Keratinocyte (primary cell): ENCODE results near the gene TTC31. TPM values are rescaled to one million over a fixed set of nuclear protein-coding genes. Genes with fewer than 3 reads are reported as not detected.
"Not testable (repeated sequence)": the region's sequence is repeated elsewhere in the genome, so short reads cannot be mapped to it uniquely, and the experiment has no call there.

Experiments
- DNase-seq: peaks from one replicate; pipeline ENCODE4 v3.0.0-alpha.2; 2011; ENCODE audit warnings: low read depth, missing footprints, low spot score
- FAIRE-seq: peaks from 2 replicates; lab custom pipeline; 2011; peaks lifted over from hg19 to GRCh38; lab: Jason Lieb, UNC
- H2AFZ ChIP-seq: 2 replicates; pipeline ENCODE4 v1.6.0; 2012; ENCODE audit warnings: low read length, control low read depth, inconsistent platforms; ENCODE audit not compliant: control insufficient read depth
- H3K27ac ChIP-seq: 2 replicates; pipeline ENCODE4 v1.5.1; 2011; ENCODE audit warnings: low read length; ENCODE audit not compliant: control insufficient read depth, insufficient read depth
- H3K27me3 ChIP-seq: 3 replicates; pipeline ENCODE4 v1.6.0; 2011; ENCODE audit warnings: low read length; ENCODE audit not compliant: control insufficient read depth, insufficient read depth; ENCODE audit errors: extremely low read depth
- H3K36me3 ChIP-seq, 2 experiments: 2 replicates in 1 of 2; 3 replicates in 1 of 2; pipeline ENCODE4 v1.5.1; 2011; ENCODE audit warnings: low read length in 2 of 2, mild to moderate bottlenecking in 1 of 2; ENCODE audit not compliant: control insufficient read depth in 2 of 2, insufficient read depth in 2 of 2; ENCODE audit errors: extremely low read depth in 1 of 2
- H3K4me1 ChIP-seq: 3 replicates; pipeline ENCODE4 v1.5.1; 2011; ENCODE audit warnings: low read length; ENCODE audit not compliant: control insufficient read depth, insufficient read depth; ENCODE audit errors: extremely low read depth
- H3K4me2 ChIP-seq: 3 replicates; pipeline ENCODE4 v1.6.0; 2011; ENCODE audit warnings: low read depth, low read length; ENCODE audit not compliant: control insufficient read depth, insufficient read depth; ENCODE audit errors: extremely low read depth
- H3K4me3 ChIP-seq, 3 experiments: fragments of 200-600 bp in 1 of 3; sonication (generic) in 1 of 3; 2 replicates in 2 of 3; 3 replicates in 1 of 3; pipeline ENCODE4 v1.5.1; 2011 to 2016; ENCODE audit warnings: low read length in 3 of 3, mild to moderate bottlenecking in 3 of 3, control low read depth in 2 of 3, inconsistent platforms in 1 of 3, low read depth in 1 of 3, mixed read lengths in 1 of 3, mixed run types in 1 of 3, moderate library complexity in 1 of 3; ENCODE audit not compliant: control insufficient read depth in 2 of 3, insufficient read depth in 2 of 3; ENCODE audit errors: extremely low read depth in 1 of 3
- H3K79me2 ChIP-seq: 2 replicates; pipeline ENCODE4 v1.6.0; 2012; ENCODE audit warnings: low read length; ENCODE audit not compliant: control insufficient read depth, insufficient read depth
- H3K9ac ChIP-seq: 3 replicates; pipeline ENCODE4 v1.6.0; 2011; ENCODE audit warnings: low read length; ENCODE audit not compliant: control insufficient read depth, insufficient read depth; ENCODE audit errors: extremely low read depth
- H3K9me1 ChIP-seq: 3 replicates; pipeline ENCODE4 v1.6.0; 2011; ENCODE audit warnings: low read length; ENCODE audit not compliant: control insufficient read depth, insufficient read depth; ENCODE audit errors: extremely low read depth
- H3K9me3 ChIP-seq: 2 replicates; pipeline ENCODE4 v1.5.1; 2012; ENCODE audit warnings: low read depth, low read length; ENCODE audit not compliant: control insufficient read depth
- H4K20me1 ChIP-seq: 3 replicates; pipeline ENCODE4 v1.6.0; 2011; ENCODE audit warnings: low read length; ENCODE audit not compliant: control insufficient read depth, insufficient read depth; ENCODE audit errors: extremely low read depth
- EZH2 ChIP-seq: IDR thresholded peaks from one replicate; pipeline ENCODE4 v1.6.1; 2012; ENCODE audit warnings: inconsistent platforms, mild to moderate bottlenecking, low read length, moderate library complexity
- dilution Hi-C: fragments of 300-500 bp; cut with MboI; formaldehyde crosslinking; loops from one replicate; pipeline ENCODE4 v1.7.0; 2020; ENCODE audit warnings: low sequenced_read_pairs; ENCODE audit not compliant: extremely low pct_ligation_motif_present
- polyA plus RNA-seq, 5 experiments: library from polyadenylated mRNA; depleted of rRNA in 3 of 5; stranded (reverse) in 3 of 5; stranded (forward) in 1 of 5; unstranded in 1 of 5; fragments of >200 nt; gene quantifications; 1 replicate in 1 of 5; 2 replicates in 3 of 5; 3 replicates in 1 of 5; pipeline versions ENCODE4 v1.2.1 to v1.2.3, GENCODE V29; 2011 to 2012; ENCODE audit warnings: missing spikeins in 2 of 5, low read depth in 1 of 5, low replicate concordance in 1 of 5
- TF ChIP-seq, protein P1 (sequence below), 3 experiments: IDR thresholded peaks in 1 of 3; conservative IDR thresholded peaks in 1 of 3; optimal IDR thresholded peaks in 1 of 3; 2 replicates in 2 of 3; 3 replicates in 1 of 3; pipeline versions ENCODE3 to v1.5.1; 2011; ENCODE audit warnings: low read length in 3 of 3, mild to moderate bottlenecking in 3 of 3, moderate library complexity in 2 of 3, control low read depth in 1 of 3, inconsistent platforms in 1 of 3; ENCODE audit not compliant: insufficient read depth in 2 of 3; ENCODE audit errors: extremely low read depth in 1 of 3

Gene TTC31
- polyA plus RNA-seq, 1 donor (not counting 4 experiments of a cell fraction or from before 2014, with no cell fraction given), result 16.8 TPM

DNA sequence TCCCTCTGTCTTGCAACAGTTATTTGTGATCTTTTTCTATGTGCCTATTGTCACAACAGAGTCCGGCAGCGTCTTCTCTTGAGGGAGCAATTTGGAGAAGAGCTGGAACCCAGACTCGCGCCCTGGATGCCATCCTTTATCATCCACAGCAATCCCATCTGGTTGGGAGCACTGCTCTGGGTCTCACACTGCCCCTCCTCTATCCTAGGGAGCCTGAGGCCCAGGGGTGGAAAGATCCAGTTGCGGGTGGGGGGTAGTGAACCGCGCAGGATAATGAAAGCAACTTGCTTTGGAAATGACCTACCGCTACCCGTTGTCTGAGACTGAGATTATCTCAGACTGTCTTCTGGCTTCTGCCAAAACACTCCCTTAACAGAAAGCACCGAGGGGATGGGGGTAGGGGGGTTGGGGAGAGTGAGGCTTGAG, 23.9 kb upstream of the TTC31 start:
- peak overlapping the region; percentile 45 for H3K27ac ChIP-seq
- H3K4me2 ChIP-seq, result peak overlapping the region; percentile 71
- peaks cover 21% of the 10 kb centered on the region for H3K4me1 ChIP-seq
- peak overlapping the region; percentile 73 for H3K9ac ChIP-seq
- H3K36me3 ChIP-seq, result peaks cover 12 to 25% of the 10 kb centered on the region in 2 experiments
- H3K27me3 ChIP-seq, result no peaks in the 10 kb centered on the region
- H2AFZ ChIP-seq, result no peak overlapping the region
- no peak for TF ChIP-seq EZH2
- TF ChIP-seq, protein P1, sequence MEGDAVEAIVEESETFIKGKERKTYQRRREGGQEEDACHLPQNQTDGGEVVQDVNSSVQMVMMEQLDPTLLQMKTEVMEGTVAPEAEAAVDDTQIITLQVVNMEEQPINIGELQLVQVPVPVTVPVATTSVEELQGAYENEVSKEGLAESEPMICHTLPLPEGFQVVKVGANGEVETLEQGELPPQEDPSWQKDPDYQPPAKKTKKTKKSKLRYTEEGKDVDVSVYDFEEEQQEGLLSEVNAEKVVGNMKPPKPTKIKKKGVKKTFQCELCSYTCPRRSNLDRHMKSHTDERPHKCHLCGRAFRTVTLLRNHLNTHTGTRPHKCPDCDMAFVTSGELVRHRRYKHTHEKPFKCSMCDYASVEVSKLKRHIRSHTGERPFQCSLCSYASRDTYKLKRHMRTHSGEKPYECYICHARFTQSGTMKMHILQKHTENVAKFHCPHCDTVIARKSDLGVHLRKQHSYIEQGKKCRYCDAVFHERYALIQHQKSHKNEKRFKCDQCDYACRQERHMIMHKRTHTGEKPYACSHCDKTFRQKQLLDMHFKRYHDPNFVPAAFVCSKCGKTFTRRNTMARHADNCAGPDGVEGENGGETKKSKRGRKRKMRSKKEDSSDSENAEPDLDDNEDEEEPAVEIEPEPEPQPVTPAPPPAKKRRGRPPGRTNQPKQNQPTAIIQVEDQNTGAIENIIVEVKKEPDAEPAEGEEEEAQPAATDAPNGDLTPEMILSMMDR (optimal IDR thresholded peaks at IDR 0.05 in 1 of 3, IDR thresholded peaks at IDR 0.05 in 1 of 3, conservative IDR thresholded peaks at IDR 0.05 in 1 of 3; ENCODE audit: extremely low read depth in 1 of 3, insufficient read depth in 2 of 3, low read length in 3 of 3), result no peak
- dilution Hi-C loops, result no loop called here
- FAIRE-seq, result no peak
- DNase-seq, result no peak
- H3K79me2 ChIP-seq, result peaks cover 26% of the 10 kb centered on the region
- no peaks in the 10 kb centered on the region for H3K9me3 ChIP-seq
- no peaks in the 10 kb centered on the region for H3K9me1 ChIP-seq
- H4K20me1 ChIP-seq, result no peaks in the 10 kb centered on the region
- peak overlapping the region; percentile 58 to 78 (median 67) for H3K4me3 ChIP-seq

DNA sequence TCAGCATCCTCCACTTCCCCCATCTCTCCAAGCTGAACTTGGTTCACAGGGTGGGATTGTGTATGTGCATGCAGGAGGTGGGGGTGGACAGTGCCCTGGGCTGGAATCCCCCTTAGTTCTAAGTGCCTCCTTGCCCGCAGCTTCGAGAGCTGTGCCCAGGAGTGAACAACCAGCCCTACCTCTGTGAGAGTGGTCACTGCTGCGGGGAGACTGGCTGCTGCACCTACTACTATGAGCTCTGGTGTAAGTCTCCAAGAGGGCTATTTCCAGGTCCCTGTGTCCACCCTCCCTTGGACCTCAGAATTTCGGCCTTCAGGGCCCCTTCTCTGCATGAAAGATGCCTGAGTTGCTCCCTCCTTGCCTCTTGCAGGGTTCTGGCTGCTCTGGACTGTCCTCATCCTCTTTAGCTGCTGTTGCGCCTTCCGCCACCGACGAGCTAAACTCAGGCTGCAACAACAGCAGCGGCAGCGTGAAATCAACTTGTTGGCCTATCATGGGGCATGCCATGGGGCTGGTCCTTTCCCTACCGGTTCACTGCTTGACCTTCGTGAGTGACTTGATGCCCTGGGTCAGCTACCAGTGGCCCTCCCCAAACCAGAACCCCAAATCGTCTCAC, 23.3 kb upstream of the TTC31 start:
- FAIRE-seq, H3K27me3 ChIP-seq, H3K9me1 ChIP-seq, H4K20me1 ChIP-seq, H3K27ac ChIP-seq, H3K9me3 ChIP-seq, dilution Hi-C loops, DNase-seq, H2AFZ ChIP-seq, H3K9ac ChIP-seq: not testable (repeated sequence)
- Histone ChIP-seq H3K4me2 (peak overlapping the region; percentile 71), H3K79me2 (peaks cover 33% of the 10 kb centered on the region), H3K4me3 (peak overlapping the region in 2 of 3 experiments; percentile 23 to 67), H3K4me1 (peaks cover 17% of the 10 kb centered on the region), H3K36me3 (peaks cover 12 to 25% of the 10 kb centered on the region in 2 experiments)

DNA sequence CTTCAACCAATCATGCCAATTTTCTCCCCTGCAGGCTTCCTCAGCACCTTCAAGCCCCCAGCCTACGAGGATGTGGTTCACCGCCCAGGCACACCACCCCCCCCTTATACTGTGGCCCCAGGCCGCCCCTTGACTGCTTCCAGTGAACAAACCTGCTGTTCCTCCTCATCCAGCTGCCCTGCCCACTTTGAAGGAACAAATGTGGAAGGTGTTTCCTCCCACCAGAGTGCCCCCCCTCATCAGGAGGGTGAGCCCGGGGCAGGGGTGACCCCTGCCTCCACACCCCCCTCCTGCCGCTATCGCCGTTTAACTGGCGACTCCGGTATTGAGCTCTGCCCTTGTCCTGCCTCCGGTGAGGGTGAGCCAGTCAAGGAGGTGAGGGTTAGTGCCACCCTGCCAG, 22.7 kb upstream of the TTC31 start:
- peaks cover 17% of the 10 kb centered on the region for H3K4me1 ChIP-seq
- dilution Hi-C loops, H3K4me3 ChIP-seq, H3K9ac ChIP-seq, H3K9me1 ChIP-seq, FAIRE-seq, H3K4me2 ChIP-seq, H3K9me3 ChIP-seq, H3K27me3 ChIP-seq, DNase-seq, H3K27ac ChIP-seq, H4K20me1 ChIP-seq, H2AFZ ChIP-seq: not testable (repeated sequence)
- H3K36me3 ChIP-seq, result peaks cover 12 to 25% of the 10 kb centered on the region in 2 experiments
- peaks cover 37% of the 10 kb centered on the region for H3K79me2 ChIP-seq
